Stimulated activated CD8-positive, alpha-beta memory T cell treated with anti-CD3 and anti-CD28 coated beads, Interleukin-15, amount 100 ng/mL, for 48 hours (primary cell): ENCODE measurements around the gene ENOX1.

Experiments used
- DNase-seq, 2 donors: peaks; one replicate each; pipeline ENCODE4 v3.0.0-alpha.2; 2020; ENCODE audit warnings: low read depth in 2 of 2

Gene ENOX1

GRCh38 chr13:43316281-43316680, 470.5 kb downstream of the ENOX1 start:
- no peak for DNase-seq

GRCh38 chr13:43315522-43315921, 471.2 kb downstream of the ENOX1 start:
- no peak for DNase-seq

DNA sequence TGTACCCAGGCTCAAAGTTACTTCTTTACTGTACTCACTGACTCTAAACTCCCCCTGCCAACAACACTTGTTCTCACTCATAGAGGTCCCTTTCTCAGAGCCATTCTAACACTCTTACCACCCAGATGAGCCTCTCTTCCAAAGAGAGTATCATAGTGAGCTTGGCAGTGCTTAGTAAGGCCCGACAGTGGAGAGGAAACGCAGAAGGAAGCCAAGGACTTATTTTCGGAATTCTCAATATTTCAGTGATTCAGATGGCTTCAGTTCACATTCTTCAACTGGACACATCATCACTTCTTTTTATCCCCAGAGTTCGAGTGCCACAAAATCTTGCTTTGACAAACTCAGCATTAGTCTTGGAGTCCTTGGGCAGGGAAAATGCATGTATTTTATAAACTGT, 477.5 kb downstream of the ENOX1 start:
- no peak for DNase-seq

DNA sequence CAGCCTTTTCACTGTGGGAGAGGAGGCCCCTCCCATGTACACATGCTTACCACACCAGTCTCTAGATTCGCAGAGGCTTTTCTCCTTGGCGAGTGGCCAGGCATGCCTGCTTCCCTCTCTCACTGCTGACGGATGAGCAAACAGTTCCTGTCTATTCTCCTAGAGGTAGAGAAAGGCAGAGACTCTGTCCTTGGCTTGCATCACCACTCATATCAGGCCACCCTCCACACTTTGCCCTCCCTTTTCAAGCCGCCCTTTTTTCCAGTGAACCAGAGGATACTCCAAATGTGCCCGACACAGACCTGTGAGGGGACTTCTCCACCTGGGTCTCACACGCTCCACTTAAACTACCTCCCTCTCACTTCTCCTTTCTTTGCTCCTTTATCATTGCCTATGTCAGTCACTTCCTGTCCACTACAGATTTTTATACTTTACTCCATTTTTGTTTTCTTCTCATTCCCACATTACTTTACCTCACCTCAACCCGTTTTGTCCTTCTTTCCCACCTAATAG, 478.8 kb downstream of the ENOX1 start:
- DNase-seq, result no peak

GRCh38 chr13:43307221-43307920, 479.4 kb downstream of the ENOX1 start:
- no peak for DNase-seq

DNA sequence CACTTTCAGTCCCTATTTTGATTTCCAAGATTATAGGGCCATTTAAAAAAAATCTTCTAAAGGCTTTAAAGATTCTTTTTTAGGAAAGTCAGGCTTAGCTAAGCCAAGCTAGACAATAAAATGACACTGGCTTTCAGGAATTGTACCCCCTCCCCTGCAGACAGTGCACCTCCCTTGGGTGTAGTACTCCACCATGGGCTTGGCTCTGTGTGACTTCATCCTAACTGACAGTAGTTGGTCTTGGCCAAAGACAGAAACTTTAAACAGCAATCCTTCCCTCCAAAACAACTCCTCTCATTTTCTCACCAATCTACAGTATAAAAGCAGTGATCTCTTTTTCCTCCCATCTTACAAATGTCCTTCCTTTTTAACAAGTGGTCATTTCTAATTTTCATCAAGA, 480.4 kb downstream of the ENOX1 start:
- no peak for DNase-seq

DNA sequence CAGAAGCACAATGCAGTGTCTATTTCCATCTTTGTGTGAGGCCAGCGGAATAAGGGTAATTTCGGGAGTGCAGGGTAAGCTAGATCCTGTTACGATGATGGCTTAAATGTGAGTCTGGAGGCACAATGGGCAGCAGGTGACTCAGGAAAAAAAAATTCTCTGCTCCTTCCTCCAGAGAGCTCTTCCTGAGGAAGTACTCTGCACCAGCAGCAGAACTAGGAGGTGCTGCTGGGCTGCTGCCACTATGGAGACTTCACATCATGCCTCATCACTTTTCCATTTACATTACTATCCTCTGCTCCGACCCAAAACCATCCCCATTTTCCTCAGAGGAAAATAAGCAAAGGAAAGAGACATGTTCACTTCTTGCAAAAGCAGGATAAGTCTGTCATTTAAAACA, 481.4 kb downstream of the ENOX1 start:
- DNase-seq, result no peak

DNA sequence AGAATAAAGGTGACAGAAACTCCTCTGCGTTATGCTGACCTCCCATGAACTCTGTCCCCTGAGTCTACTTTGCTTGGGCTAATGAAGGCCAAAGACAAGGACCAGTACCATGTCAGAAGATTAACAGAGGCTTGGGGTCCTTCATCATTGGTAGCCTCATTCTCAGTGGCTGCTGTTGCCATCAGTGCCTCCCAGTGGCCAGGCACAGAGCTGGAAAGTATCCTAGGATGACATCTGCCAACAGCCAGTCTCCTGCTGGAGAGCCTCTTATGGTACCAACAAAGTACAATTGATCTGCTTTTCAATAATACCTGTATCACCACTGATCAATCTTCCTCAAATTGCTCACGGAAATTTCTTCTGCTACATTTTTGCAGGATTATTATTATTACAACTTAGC, 481.8 kb downstream of the ENOX1 start:
- no peak for DNase-seq

- DNase-seq, result no peak
Observed at GRCh38 chr13:43304449-43304848, 482.3 kb downstream of the ENOX1 start.

- no peak for DNase-seq
Observed at GRCh38 chr13:43303033-43303729, 483.6 kb downstream of the ENOX1 start.

GRCh38 chr13:43301346-43301969, 485.3 kb downstream of the ENOX1 start:
- DNase-seq, result no peak

DNA sequence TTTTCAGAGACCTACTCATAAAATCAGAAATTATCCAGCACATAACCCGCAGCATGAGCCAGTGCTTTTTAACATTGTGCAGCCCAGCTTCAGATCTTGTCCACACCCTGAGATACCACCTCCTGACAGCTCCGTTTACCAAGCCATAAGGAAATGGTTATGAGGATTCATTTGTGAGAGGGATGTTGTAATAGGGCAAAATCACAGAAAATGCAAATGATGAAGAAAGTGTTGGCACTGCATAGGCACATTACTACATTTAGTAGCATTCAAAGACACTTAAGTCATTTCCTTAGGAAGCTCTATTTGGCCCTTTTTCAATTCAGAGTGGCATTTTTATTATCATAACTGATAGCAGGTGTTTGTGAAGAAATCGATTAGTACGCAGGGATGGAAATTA, 485.9 kb downstream of the ENOX1 start:
- no peak for DNase-seq

DNA sequence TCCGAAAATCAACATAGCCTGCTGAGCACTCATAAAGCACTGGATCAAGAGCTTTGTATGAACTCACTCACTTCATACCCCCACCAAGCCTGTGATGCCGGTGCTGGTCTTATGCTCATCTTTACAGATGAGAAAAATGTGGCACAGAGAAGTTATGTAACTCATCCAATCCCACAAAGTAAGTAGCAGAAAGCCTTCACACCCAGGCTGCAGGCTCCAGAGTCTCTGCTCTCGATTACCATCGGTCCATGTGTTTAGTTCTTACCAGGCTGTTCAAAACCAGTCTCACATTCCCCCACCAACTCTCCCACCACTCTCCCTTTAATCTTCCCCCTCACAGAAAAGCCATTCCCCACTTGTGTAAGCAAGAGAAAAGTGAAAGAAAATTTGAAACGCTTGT, 487.4 kb downstream of the ENOX1 start:
- no peak for DNase-seq

DNA sequence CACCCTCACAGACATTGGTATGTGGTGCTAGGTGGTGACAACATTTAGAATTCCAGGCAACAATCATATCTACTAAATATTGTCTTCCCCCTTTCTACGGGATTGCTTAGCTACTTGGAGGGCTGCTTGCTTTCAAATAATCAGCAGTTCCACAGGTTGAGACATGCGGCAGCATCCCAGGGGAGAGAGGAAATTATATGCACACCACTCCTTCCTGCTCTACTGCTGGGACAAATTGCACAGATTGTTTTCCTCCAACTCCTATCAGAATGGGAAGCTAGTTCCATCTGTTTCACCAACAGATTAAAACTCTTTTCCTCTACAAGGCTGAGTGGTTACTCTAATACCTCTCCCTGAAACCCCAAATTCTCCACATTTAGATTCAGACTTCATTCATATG, 488.0 kb downstream of the ENOX1 start:
- DNase-seq, result no peak

GRCh38 chr13:43297967-43298678, 488.6 kb downstream of the ENOX1 start:
- DNase-seq, result no peak

DNA sequence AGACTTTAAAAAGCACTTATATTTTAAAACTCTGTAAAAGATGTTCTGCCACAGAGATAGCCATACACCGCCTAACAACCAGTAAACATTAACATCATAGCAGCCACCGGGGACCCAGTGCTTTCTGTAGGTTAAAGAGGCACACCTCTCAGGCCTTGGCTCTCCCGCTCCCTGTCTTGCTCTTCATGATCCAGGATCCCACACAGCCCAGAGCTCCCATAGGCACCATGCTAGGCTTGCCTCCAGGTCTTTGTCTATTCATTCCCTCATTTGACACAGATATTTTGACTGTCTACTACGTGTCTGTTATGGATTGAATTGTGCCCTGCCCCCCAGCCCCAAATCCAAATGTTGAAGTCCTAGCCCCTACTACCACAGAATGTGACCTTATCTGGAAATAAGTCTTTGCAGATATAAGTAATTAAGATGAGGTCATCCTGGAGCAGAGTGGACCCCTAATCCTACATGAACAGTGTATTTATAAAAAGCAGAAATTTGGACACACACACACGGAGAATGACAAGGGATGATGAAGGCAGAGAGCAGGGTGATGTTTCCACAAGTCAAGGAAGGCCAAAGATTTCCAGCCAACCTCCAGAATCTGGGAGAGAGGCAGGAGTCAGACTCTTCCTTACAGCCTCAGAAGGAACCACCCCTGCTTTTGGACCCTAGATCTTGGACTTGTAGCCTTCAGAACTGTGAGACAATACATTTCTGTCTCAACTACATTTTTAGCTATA, 490.8 kb downstream of the ENOX1 start:
- DNase-seq, result no peak

DNA sequence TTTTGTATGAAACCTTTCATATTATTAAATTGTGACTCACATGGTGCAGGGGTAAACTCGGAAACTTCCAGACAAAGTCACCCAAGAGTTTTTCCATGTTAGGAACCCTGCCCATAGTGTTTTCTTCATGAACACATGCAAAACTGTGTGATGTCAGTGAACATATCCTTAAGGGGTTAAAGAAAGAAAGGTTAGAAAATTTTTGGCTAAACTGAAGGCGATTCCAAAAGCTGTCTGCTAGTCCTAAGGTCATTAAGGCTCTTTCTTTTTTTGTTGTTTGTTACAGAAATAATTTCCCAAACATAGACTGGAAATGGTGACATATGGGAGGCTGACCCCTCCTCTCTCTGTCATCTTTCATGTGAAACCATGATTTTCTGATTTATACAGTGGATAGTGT, 491.5 kb downstream of the ENOX1 start:
- DNase-seq, result no peak

DNA sequence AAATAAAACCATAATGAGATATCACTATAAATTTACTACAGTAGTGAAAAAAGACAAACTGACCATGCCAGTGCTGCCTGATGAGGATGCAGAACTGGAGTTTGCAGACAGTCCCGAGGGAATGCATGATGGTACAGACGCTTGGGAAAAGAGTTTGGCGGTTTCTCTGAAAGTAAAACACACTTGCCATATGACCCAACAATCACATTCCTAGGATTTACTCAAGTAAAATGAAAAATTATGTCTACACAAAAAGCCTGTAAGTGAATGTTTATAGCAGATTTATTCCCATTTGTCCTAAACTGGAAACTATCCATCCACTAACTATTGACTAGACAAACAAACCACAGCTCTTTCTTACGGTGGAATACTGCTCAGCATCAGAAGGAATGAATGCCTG, 492.4 kb downstream of the ENOX1 start:
- DNase-seq, result no peak

- DNase-seq, result no peak
Observed at GRCh38 chr13:43293986-43294385, 492.8 kb downstream of the ENOX1 start.

DNA sequence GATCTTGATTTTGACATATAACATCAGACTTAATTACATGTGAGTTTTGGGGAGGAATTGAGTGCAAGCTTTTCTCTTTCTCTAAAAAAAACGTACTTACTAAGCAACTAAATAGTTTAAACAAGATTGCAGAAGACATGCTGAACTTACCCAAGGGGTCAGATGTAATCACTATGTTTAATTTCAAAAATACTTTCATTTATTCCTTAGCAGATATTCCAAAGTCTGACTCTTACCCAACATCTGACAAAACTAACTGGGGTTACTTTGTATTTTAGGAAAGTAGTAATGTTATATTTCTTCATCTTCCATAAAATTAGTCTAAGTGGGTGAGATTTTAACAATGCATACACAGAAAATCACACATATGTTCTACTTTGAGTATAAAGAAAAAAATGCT, 493.2 kb downstream of the ENOX1 start:
- no peak for DNase-seq

DNA sequence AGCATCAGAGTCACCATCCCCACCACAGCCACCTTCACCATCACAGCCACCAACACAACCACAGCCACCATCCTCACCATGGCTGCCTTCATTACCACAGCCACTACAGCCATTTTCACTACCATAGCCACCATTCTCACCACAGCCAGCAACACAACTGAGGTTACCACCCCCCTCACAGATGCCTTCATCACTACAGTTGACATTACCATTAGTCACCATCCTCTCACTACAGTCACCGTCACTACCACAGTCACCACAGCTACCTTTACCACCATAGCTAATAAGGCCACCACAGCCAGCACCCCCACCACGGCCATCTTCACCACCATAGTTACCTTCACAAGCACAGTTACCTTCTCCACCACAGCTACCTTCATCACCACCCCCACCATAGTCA, 493.8 kb downstream of the ENOX1 start:
- no peak for DNase-seq
